Panc1 (cell line): ENCODE measurements around the gene OMA1.

Source experiments
- CTCF ChIP-seq: fragments of 450-650 bp; IDR thresholded peaks from 2 replicates; pipeline ENCODE4 v1.5.1; 2017; ENCODE audit warnings: mild to moderate bottlenecking
- POLR2AphosphoS5 ChIP-seq: IDR thresholded peaks from 2 replicates; pipeline ENCODE4 v1.6.1; 2012; ENCODE audit warnings: mild to moderate bottlenecking, low read depth, low read length, moderate library complexity
- REST ChIP-seq, 2 experiments: IDR thresholded peaks; 2 replicates each; pipeline ENCODE4 v1.6.1; 2011 to 2012; ENCODE audit warnings: low read depth in 2 of 2, control low read depth in 1 of 2, low read length in 1 of 2, mild to moderate bottlenecking in 1 of 2, moderate library complexity in 1 of 2; ENCODE audit not compliant: insufficient read depth in 1 of 2
- SIN3A ChIP-seq: IDR thresholded peaks from 2 replicates; pipeline ENCODE4 v1.6.1; 2012; ENCODE audit warnings: low read depth, mild to moderate bottlenecking, low read length, moderate library complexity, borderline replicate concordance; ENCODE audit not compliant: insufficient read depth
- TCF7L2 ChIP-seq: IDR thresholded peaks from 2 replicates; pipeline ENCODE4 v1.6.1; 2011; ENCODE audit warnings: mild to moderate bottlenecking, low read depth, low read length, inconsistent platforms

- TF ChIP-seq CTCF (no peak), POLR2AphosphoS5 (no peak), TCF7L2 (no peak), REST (IDR thresholded peaks at IDR 0.05; ENCODE audit: insufficient read depth in 1 of 2, low read depth in 2 of 2, low read length in 1 of 2) (no peak), SIN3A (no peak)
Measured at GRCh38 chr1:58561633-58562032, 15.1 kb upstream of the OMA1 start.
